Adrenal gland (tissue), 5 donors: ENCODE results near the gene KLHL12.

ENCODE experiments used
- CTCF ChIP-seq, 6 experiments: fragments of 450-650 bp in 4 of 6; fragments of 200-600 bp in 2 of 6; sonication (generic) in 1 of 6; IDR thresholded peaks; 1 replicate in 5 of 6; 2 replicates in 1 of 6; pipeline versions ENCODE4 v1.5.1 to v1.8.0; 2016 to 2021; ENCODE audit warnings: antibody characterized with exemption in 6 of 6, mild to moderate bottlenecking in 2 of 6, moderate library complexity in 1 of 6
- POLR2A ChIP-seq, 2 donors: fragments of 450-650 bp; IDR thresholded peaks; one replicate each; pipeline ENCODE4 v1.6.1; 2017; ENCODE audit warnings: antibody characterized with exemption in 2 of 2, mild to moderate bottlenecking in 2 of 2, moderate library complexity in 1 of 2
- donor health status: DM: no; HTN: no; CAD: no.

- TF ChIP-seq CTCF (IDR thresholded peaks at IDR 0.05), result no peak
- no peak for TF ChIP-seq POLR2A (IDR thresholded peaks at IDR 0.05)
Measured at GRCh38 chr1:202954057-202954745, 27.2 kb upstream of the KLHL12 start.
